Measurements from ENCODE around the gene TMEM138.

- no peak for TF ChIP-seq EZH2phosphoT487 (IDR thresholded peaks at IDR 0.05)
- TF ChIP-seq CTCF (IDR thresholded peaks at IDR 0.05), result no peak
- no peak for TF ChIP-seq EZH2 (IDR thresholded peaks at IDR 0.05)
Observed at GRCh38 chr11:61327669-61328071, 34.5 kb upstream of the TMEM138 start.
